OCI-LY3 (cell line): ENCODE measurements around the gene SCGB2B2.
A peak's percentile ranks its signal among the peaks of the same experiment; 100 is the strongest.

Experiments
- H2AFZ ChIP-seq: fragments of 200-600, 300-600 bp; shearing (Covaris generic); 2 replicates; pipeline ENCODE4 v1.6.0; 2014; ENCODE audit warnings: antibody characterized with exemption, low read depth, low read length
- H3K27ac ChIP-seq: fragments of 200-600, 300-600 bp; sonication (generic); 2 replicates; pipeline ENCODE4 v1.5.1; 2014; ENCODE audit warnings: mild to moderate bottlenecking, low read length, moderate library complexity, mixed read lengths
- H3K27me3 ChIP-seq: fragments of 200-600, 300-600 bp; sonication (generic); 2 replicates; pipeline ENCODE4 v1.6.1; 2014; ENCODE audit warnings: low read depth, low read length, mixed read lengths
- H3K36me3 ChIP-seq: fragments of 200-600, 300-600 bp; sonication (generic); replicated peaks from 2 replicates; pipeline ENCODE3; 2014; ENCODE audit warnings: low read depth, low read length, mixed read lengths
- H3K4me1 ChIP-seq: fragments of 300-600, 200-600 bp; sonication (generic); 2 replicates; pipeline ENCODE4 v1.6.1; 2014; ENCODE audit warnings: low read length, mixed read lengths
- H3K4me2 ChIP-seq: fragments of 200-600, 300-600 bp; sonication (generic); 2 replicates; pipeline ENCODE4 v1.6.1; 2014; ENCODE audit warnings: low read length, mixed read lengths
- H3K4me3 ChIP-seq: fragments of 300-600, 200-600 bp; sonication (generic); 2 replicates; pipeline ENCODE4 v1.5.1; 2014; ENCODE audit warnings: antibody characterized with exemption, mild to moderate bottlenecking, low read length, moderate library complexity
- H3K79me2 ChIP-seq: fragments of 300-600, 200-600 bp; shearing (Covaris generic); 2 replicates; pipeline ENCODE4 v1.6.1; 2014; ENCODE audit warnings: mild to moderate bottlenecking, low read length, mixed read lengths
- H3K9ac ChIP-seq: fragments of 300-600, 200-600 bp; shearing (Covaris generic); 2 replicates; pipeline ENCODE4 v1.6.0; 2014; ENCODE audit warnings: mild to moderate bottlenecking, low read length, moderate library complexity
- H3K9me3 ChIP-seq: fragments of 200-600, 300-600 bp; shearing (Covaris generic); 2 replicates; pipeline ENCODE4 v1.6.1; 2014; ENCODE audit warnings: low read length, mixed read lengths; ENCODE audit not compliant: insufficient read depth
- H4K20me1 ChIP-seq: fragments of 200-600, 300-600 bp; sonication (generic); 2 replicates; pipeline ENCODE4 v1.6.1; 2016; ENCODE audit warnings: low read length, mixed read lengths; ENCODE audit not compliant: insufficient read depth
- CTCF ChIP-seq: fragments of 200-600, 300-600 bp; sonication (generic); IDR thresholded peaks from 2 replicates; pipeline ENCODE4 v1.5.1; 2014; ENCODE audit warnings: antibody characterized with exemption, low read length, low read depth
- EZH2phosphoT487 ChIP-seq: fragments of 200-600 bp; shearing (Covaris generic); IDR thresholded peaks from 2 replicates; pipeline ENCODE4 v1.6.1; 2018; ENCODE audit warnings: antibody characterized with exemption, mixed run types, low read depth

The SCGB2B2 gene

DNA sequence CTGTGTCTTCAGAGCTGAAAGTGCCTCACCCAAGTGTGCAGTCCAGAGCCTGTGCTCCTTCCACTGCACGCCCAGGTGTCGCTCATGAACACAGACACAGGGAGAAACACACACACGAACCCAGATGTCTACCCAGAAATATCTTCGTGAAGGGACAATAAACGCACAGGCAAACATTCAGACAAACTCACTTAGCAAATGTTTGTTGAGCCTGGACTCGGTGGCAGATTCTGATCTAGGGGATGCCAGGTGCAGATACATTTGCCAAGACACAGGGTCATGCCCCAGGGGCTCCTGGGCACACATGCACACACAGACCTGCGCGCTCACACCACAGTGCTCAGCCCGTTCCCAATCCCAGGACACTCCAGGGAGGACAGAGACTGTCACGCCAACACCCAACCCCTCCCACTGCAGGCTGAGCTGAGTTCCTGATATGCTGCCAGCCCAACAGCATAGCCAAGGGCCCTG lies 31.9 kb downstream of the SCGB2B2 start:
- Histone ChIP-seq H4K20me1 (no peaks in the 10 kb centered on the region), H3K79me2 (no peaks in the 10 kb centered on the region), H3K36me3 (no peaks in the 10 kb centered on the region), H3K27ac (no peak overlapping the region), H3K9ac (no peak overlapping the region), H3K4me2 (no peak overlapping the region), H3K27me3 (no peaks in the 10 kb centered on the region; the same call in 1 of the 2 replicates), H3K4me3 (no peak overlapping the region), H3K9me3 (no peaks in the 10 kb centered on the region), H2AFZ (no peak overlapping the region), H3K4me1 (no peaks in the 10 kb centered on the region)
- TF ChIP-seq EZH2phosphoT487 (no peak), CTCF (no peak)

DNA sequence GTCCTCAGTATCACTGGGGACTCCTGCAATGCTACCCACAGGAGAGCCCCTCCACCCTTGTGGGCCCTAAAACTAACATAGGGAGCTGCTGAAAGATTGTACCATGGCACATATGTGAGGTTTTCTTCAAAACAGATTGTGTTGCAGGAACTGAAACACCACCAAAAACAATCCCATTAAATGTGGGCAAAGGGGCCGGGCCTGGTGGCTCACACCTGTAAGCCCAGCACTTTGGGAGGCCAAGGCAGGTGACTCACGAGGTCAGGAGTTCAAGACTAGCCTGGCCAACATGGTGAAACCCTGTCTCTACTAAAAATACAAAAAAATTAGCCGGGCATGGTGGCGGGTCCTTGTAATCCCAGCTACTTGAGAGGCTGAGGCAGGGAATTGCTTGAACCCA lies 34.7 kb downstream of the SCGB2B2 start:
- TF ChIP-seq CTCF (no peak), EZH2phosphoT487 (no peak)
- Histone ChIP-seq H3K36me3 (no peaks in the 10 kb centered on the region), H3K9me3 (no peaks in the 10 kb centered on the region)

DNA sequence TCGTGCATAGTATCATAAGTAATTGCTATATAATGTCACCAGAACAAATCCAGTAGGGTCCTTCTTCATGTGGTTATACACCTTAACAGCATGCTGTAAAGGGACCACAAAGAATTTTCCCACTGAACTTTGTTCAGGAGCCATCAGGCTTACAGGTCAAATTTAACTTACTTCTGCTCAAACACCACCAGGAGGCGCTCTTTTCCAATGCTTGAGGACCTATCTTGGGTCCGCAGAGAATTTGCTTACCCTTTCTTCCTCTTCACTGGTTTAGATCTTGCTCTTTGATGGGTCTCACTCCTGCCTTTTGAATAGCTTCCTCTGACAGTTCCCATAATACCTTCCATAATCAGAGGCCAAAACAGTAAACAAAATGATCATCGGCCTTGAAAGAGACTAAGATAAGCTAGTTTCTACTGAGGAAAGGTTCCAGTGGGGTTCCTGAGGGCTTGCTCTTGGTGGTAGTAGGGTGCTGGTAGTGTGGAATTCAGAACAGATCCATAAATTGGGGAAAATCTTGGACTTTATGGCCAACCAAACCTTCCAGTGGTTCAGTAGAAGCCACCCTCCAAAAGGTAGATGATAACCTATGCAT lies 37.4 kb downstream of the SCGB2B2 start:
- H3K4me3 ChIP-seq, result no peak overlapping the region
- TF ChIP-seq EZH2phosphoT487 (no peak), CTCF (peak; percentile 95)

More for the DNA sequence above, 34.7 kb downstream of the SCGB2B2 start:
- H3K79me2 ChIP-seq, result no peaks in the 10 kb centered on the region
- H3K27me3 ChIP-seq, result no peaks in the 10 kb centered on the region; the same call in 1 of the 2 replicates
- H3K27ac ChIP-seq, result no peak overlapping the region
- H3K4me1 ChIP-seq, result no peaks in the 10 kb centered on the region
- no peak overlapping the region for H3K4me3 ChIP-seq
- H3K4me2 ChIP-seq, result no peak overlapping the region
- no peaks in the 10 kb centered on the region for H4K20me1 ChIP-seq
- H3K9ac ChIP-seq, result no peak overlapping the region
- H2AFZ ChIP-seq, result no peak overlapping the region

DNA sequence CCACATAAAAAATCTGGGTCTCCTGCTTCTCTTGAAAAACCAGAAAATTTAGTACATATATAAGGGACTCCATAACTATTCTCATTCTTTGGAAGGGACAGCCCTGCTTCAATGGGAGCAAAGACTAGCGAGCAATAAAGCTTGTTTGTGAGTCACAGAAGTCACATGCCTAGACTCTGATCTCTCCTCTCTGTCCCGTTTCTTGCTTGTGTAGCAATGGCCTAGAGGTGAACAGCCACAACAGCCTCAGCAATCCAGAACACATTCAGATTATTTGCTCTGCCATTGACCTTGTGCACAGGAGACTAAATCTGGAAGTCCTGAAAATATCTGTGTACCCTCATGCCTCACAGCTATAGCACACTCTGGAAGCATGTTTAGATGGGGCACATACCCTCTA lies 43.2 kb downstream of the SCGB2B2 start:
- no peak for TF ChIP-seq CTCF
- Histone ChIP-seq H3K4me1 (no peaks in the 10 kb centered on the region), H3K4me3 (no peak overlapping the region), H3K36me3 (no peaks in the 10 kb centered on the region), H4K20me1 (no peaks in the 10 kb centered on the region), H3K9ac (no peak overlapping the region), H3K27ac (no peak overlapping the region), H3K27me3 (no peaks in the 10 kb centered on the region), H3K9me3 (no peaks in the 10 kb centered on the region), H3K79me2 (no peaks in the 10 kb centered on the region), H3K4me2 (no peak overlapping the region), H2AFZ (no peak overlapping the region)

More for the DNA sequence above, 37.4 kb downstream of the SCGB2B2 start:
- H3K27me3 ChIP-seq, result no peaks in the 10 kb centered on the region; the same call in 1 of the 2 replicates
- no peak overlapping the region for H3K27ac ChIP-seq
- H3K4me1 ChIP-seq, result no peaks in the 10 kb centered on the region
- H2AFZ ChIP-seq, result no peak overlapping the region
- no peaks in the 10 kb centered on the region for H3K36me3 ChIP-seq
- peak overlapping the region; percentile 18; the same call in 1 of the 2 replicates for H3K4me2 ChIP-seq
- no peaks in the 10 kb centered on the region for H3K79me2 ChIP-seq
- H4K20me1 ChIP-seq, result no peaks in the 10 kb centered on the region
- no peaks in the 10 kb centered on the region for H3K9me3 ChIP-seq
- no peak overlapping the region for H3K9ac ChIP-seq
